Heart right ventricle (tissue), 16 donors: ENCODE measurements around the gene RFX7. TPM values are rescaled to one million over a fixed set of nuclear protein-coding genes. Genes with fewer than 3 reads are reported as not detected.

ENCODE experiments used
- ATAC-seq, 8 donors: fragments of 200-7000 bp; cut with Tn5 transposase; one replicate each; pipeline ENCODE4 v1.9.1; 2020; ENCODE audit warnings: mild to moderate bottlenecking in 8 of 8, moderate library complexity in 8 of 8, moderate number of reproducible peaks in 1 of 8
- DNase-seq, 2 donors: peaks; one replicate each; pipeline ENCODE4 v3.0.0-alpha.2; 2020
- H3K27ac ChIP-seq, 10 donors: fragments of 200-600 bp; sonication (generic) in 2 of 10; one replicate each; pipeline versions ENCODE4 v1.5.0 to v1.8.0; 2020 to 2022; ENCODE audit warnings: mild to moderate bottlenecking in 3 of 10
- H3K27me3 ChIP-seq, 7 donors: fragments of 200-600 bp; one replicate each; pipeline ENCODE4 v1.8.0; 2021 to 2022; ENCODE audit warnings: mild to moderate bottlenecking in 2 of 7
- H3K36me3 ChIP-seq, 9 donors: fragments of 200-600 bp; sonication (generic) in 1 of 9; one replicate each; pipeline versions ENCODE4 v1.5.0 to v1.8.0; 2020 to 2022; ENCODE audit warnings: mild to moderate bottlenecking in 2 of 9
- H3K4me1 ChIP-seq, 9 donors: fragments of 200-600 bp; sonication (generic) in 1 of 9; one replicate each; pipeline versions ENCODE4 v1.5.0 to v1.8.0; 2020 to 2022; ENCODE audit warnings: mild to moderate bottlenecking in 4 of 9
- H3K4me3 ChIP-seq, 10 donors: fragments of 200-600 bp; sonication (generic) in 2 of 10; one replicate each; pipeline versions ENCODE4 v1.5.0 to v1.8.0; 2020 to 2022; ENCODE audit warnings: mild to moderate bottlenecking in 7 of 10, moderate library complexity in 2 of 10
- H3K9me3 ChIP-seq, 11 donors: fragments of 200-600 bp in 10 of 11; sonication (generic) in 2 of 11; one replicate each; pipeline versions ENCODE4 v1.5.0 to v1.8.0; 2013 to 2022; ENCODE audit warnings: mild to moderate bottlenecking in 2 of 11, control low read depth in 1 of 11, moderate library complexity in 1 of 11
- CTCF ChIP-seq, 9 donors: fragments of 200-600 bp; sonication (generic) in 2 of 9; IDR thresholded peaks; one replicate each; pipeline versions ENCODE4 v1.5.0 to v1.8.0; 2021 to 2022; ENCODE audit warnings: antibody characterized with exemption in 9 of 9, mild to moderate bottlenecking in 5 of 9, moderate library complexity in 1 of 9
- WGBS, 2 donors: extraction: QIAGEN DNeasy Blood & Tissue Kit; methylation state at CpG; one replicate each; pipeline ENCODE4 v1.1.7; 2013; ENCODE audit warnings: inconsistent platforms in 1 of 2; 5-methylcytosine and 5-hydroxymethylcytosine counted together
- intact Hi-C, 10 donors: fragments of 100-400 bp; cut with DNase I; formaldehyde crosslinking; loops; one replicate each; pipeline versions ENCODE4 v1.11.1 to v1.14.2; 2022
- polyA plus RNA-seq, 2 donors: library from polyadenylated mRNA; stranded (reverse); fragments of 200-250 nt; gene quantifications; one replicate each; pipeline ENCODE4 v1.2.3, GENCODE V29; 2013
- total RNA-seq, 10 donors: library from RNA; stranded (reverse); fragmentation: NEBNext Ultra II Directional in 3 of 10; extraction: Animal tissue kit (Norgen Biotek cat#: 25700) in 3 of 10; gene quantifications; one replicate each; pipeline versions ENCODE4 v1.2.1 to v1.2.4, GENCODE V29; 2021 to 2023
- donor health status: Arrhythmogenic right ventricular cardiomyopathy.
- donor health status: ischemic (EF 13 %, LVEDD 7.1; RV severe dilation, severe dysfunction).
- donor health status: healthy with polysubstance abuse.
- donor health status: DM: no; HTN: yes; CAD: no.
- donor health status: DM: no; HTN: no; CAD: no.
- donor health status: ischemic (EF 25% LVEDD 6.9; RV normal size, moderate dysfunction).
- donor health status: ischemic (EF 25% LVEDD 5.7; RV mildly dilated, moderate dysfunction).
- donor health status: healthy.
- donor health status: DM: yes; HTN: yes; CAD: no.
- donor health status: Ischemic cardiomyopathy.
- donor health status: ischemic (EF 35%, LVEDD 5.7; RV mildly dilated, moderate dysfunction).
- donor health status: nonischemic (EF 11% LVEDD 7.7; RV severe dilation, severe dysfunction).
- donor health status: DM: yes; HTN: yes; CAD: no.
- donor health status: PGD.
- donor health status: ischemic (EF 29% LVEDD 5.4; RV normal size, mild dysfunction).
- donor health status: nonischemic (EF 23%, LVEDD 6.1; RV moderate dilation, normal function).

The RFX7 gene
- total and polyA plus RNA-seq, 12 donors = 0.83 to 14.2 (median 8.1) TPM

DNA sequence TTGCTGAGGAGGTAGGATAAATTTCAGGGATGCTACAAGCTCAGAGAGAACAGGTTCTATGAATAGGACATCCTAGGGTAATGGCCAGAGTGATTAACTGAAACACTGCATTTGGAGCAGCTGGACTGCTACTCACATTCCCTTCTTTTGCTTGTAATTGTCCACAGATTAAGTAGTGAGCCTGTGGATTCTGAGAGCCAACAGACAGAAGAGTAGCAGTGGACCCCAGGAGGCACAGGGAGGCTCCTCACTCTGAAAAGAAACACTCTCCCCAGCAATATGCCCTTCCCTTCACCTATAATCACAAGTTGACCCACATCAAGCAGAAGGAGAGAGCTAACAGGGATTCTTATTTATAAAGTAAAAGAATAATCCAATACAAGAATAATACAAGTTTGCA lies 10.6 kb upstream of the RFX7 start:
- Histone ChIP-seq H3K4me1 (peaks cover 0 to 10% (median 0%) of the 10 kb centered on the region in 9 donors), H3K27ac (no peak overlapping the region), H3K27me3 (peaks cover 0 to 8% (median 0%) of the 10 kb centered on the region in 7 donors), H3K9me3 (peaks cover 0 to 16% (median 0%) of the 10 kb centered on the region in 11 donors), H3K4me3 (no peak overlapping the region), H3K36me3 (no peaks in the 10 kb centered on the region)
- intact Hi-C loops = loop anchor here in 1 of 10 donors (10.0 kb wide), 1 partner anchor 171 kb away; no protein-coding TSS in a partner anchor
- DNase-seq (no peak), ATAC-seq (no peak)
- no peak for TF ChIP-seq CTCF (IDR thresholded peaks at IDR 0.05)

GRCh38 chr15:56252386-56252785 lies 8.7 kb upstream of the RFX7 start:
- H3K9me3 ChIP-seq = no peaks in the 10 kb centered on the region
- DNase-seq (no peak), ATAC-seq (no peak)
- no peaks in the 10 kb centered on the region for H3K36me3 ChIP-seq
- 31 to 41% methylated on average over 2 of the region's 2 CpGs for WGBS, 2 donors
- no peak overlapping the region for H3K27ac ChIP-seq
- H3K4me1 ChIP-seq = peaks cover 0 to 10% (median 0%) of the 10 kb centered on the region in 9 donors
- peaks cover 0 to 8% (median 0%) of the 10 kb centered on the region in 7 donors for H3K27me3 ChIP-seq
- intact Hi-C loops = loop anchor here in 1 of 10 donors (10.0 kb wide), 1 partner anchor 172 kb away; no protein-coding TSS in a partner anchor
- no peak overlapping the region for H3K4me3 ChIP-seq
- TF ChIP-seq CTCF (IDR thresholded peaks at IDR 0.05) = no peak

DNA sequence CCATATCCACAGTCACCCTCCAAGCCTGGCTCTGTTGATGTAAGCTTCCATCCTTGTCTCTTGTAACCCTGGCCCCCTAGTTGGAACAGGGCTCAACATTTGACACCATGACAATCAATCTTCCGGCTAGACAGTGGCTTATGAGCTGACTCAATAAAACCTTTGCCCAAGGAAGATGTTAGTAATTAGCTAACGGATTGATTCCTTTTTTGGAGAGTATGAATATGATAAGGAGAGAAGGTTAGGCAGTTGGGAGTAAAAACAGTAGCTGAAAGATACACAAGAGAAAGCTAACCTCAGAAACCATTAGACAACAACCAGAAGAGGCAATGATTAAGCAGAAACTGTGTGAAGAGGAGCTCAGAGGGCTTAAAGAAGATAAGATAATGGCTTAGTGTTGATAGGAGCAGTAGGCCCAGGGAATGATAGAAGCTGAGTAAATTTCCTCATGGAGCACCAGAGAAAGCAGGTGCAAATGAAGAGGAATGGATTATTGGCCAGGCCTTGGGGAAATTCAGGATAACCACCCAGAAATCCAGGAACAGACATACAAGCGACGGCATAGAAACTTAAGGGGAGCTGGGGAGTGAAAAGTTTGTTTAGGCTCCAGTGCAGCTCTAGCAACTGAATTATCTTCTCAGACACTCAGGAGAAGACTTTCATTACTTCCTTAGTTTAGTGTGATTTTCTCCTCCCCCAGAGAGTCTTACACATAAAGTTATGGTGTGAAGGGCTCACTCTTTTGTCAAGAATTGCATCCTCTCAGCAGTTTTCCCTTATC lies 7.8 kb upstream of the RFX7 start:
- ATAC-seq (no peak), DNase-seq (no peak)
- H3K27ac ChIP-seq = no peak overlapping the region
- H3K9me3 ChIP-seq = no peaks in the 10 kb centered on the region
- H3K27me3 ChIP-seq = peaks cover 0 to 8% (median 0%) of the 10 kb centered on the region in 7 donors
- peaks cover 0 to 10% (median 0%) of the 10 kb centered on the region in 9 donors for H3K4me1 ChIP-seq
- TF ChIP-seq CTCF (IDR thresholded peaks at IDR 0.05) = no peak
- intact Hi-C loops = loop anchor here in 1 of 10 donors (10.0 kb wide), 1 partner anchor 173 kb away; no protein-coding TSS in a partner anchor
- 79 to 80% methylated on average over 4 of the region's 4 CpGs for WGBS, 2 donors
- no peaks in the 10 kb centered on the region for H3K36me3 ChIP-seq
- no peak overlapping the region for H3K4me3 ChIP-seq

- WGBS, 2 donors = 97% methylated on average over 1 of the region's 1 CpG
- no peak overlapping the region for H3K27ac ChIP-seq
- peaks cover 0 to 8% (median 0%) of the 10 kb centered on the region in 7 donors for H3K27me3 ChIP-seq
- H3K9me3 ChIP-seq = no peaks in the 10 kb centered on the region
- intact Hi-C loops = loop anchor here in 1 of 10 donors (10.0 kb wide), 1 partner anchor 174 kb away; no protein-coding TSS in a partner anchor
- TF ChIP-seq CTCF (IDR thresholded peaks at IDR 0.05) = no peak
- H3K4me1 ChIP-seq = peaks cover 0 to 17% (median 2%) of the 10 kb centered on the region in 9 donors
- no peaks in the 10 kb centered on the region for H3K36me3 ChIP-seq
- DNase-seq (no peak), ATAC-seq (no peak)
- H3K4me3 ChIP-seq = no peak overlapping the region
Measured at GRCh38 chr15:56250626-56251025, 6.9 kb upstream of the RFX7 start.
